Smooth muscle cell (in vitro differentiated cells): Measurements from ENCODE around the gene ZNF664. TPM values are rescaled to one million over a fixed set of nuclear protein-coding genes. Genes with fewer than 3 reads are reported as not detected.

Source experiments
- DNase-seq: peaks from one replicate; lab custom pipeline; 2025; ENCODE audit not compliant: unreplicated experiment; lab: John Stamatoyannopoulos, UW
- H2AFZ ChIP-seq: fragments of 200-600 bp; sonication (generic); 2 replicates; pipeline ENCODE4 v1.6.0; 2016; ENCODE audit warnings: antibody characterized with exemption, low read depth, mild to moderate bottlenecking
- H3F3A ChIP-seq: fragments of 200-600 bp; sonication (generic); 2 replicates; pipeline ENCODE4 v1.6.0; 2017; ENCODE audit warnings: antibody characterized with exemption, low read depth
- H3K27ac ChIP-seq: fragments of 200-600 bp; sonication (generic); 2 replicates; pipeline ENCODE4 v1.5.1; 2016; ENCODE audit warnings: low read depth, mild to moderate bottlenecking
- H3K27me3 ChIP-seq: fragments of 200-600 bp; sonication (generic); 2 replicates; pipeline ENCODE4 v1.6.1; 2016; ENCODE audit warnings: low read depth, mild to moderate bottlenecking
- H3K36me3 ChIP-seq: fragments of 200-600 bp; sonication (generic); 2 replicates; pipeline ENCODE4 v1.5.1; 2016; ENCODE audit warnings: low read depth
- H3K4me1 ChIP-seq: fragments of 200-600 bp; sonication (generic); 2 replicates; pipeline ENCODE4 v1.5.1; 2016; ENCODE audit warnings: low read depth
- H3K4me2 ChIP-seq: fragments of 200-600 bp; sonication (generic); 2 replicates; pipeline ENCODE4 v1.6.0; 2016; ENCODE audit warnings: mild to moderate bottlenecking
- H3K4me3 ChIP-seq: fragments of 200-600 bp; sonication (generic); 2 replicates; pipeline ENCODE4 v1.5.1; 2016; ENCODE audit warnings: mild to moderate bottlenecking
- H3K79me2 ChIP-seq: fragments of 200-600 bp; sonication (generic); 2 replicates; pipeline ENCODE4 v1.6.0; 2016; ENCODE audit warnings: low read depth, mild to moderate bottlenecking
- H3K9ac ChIP-seq: fragments of 200-600 bp; sonication (generic); 2 replicates; pipeline ENCODE4 v1.6.0; 2016; ENCODE audit warnings: low read depth
- H3K9me3 ChIP-seq: fragments of 200-600 bp; sonication (generic); replicated peaks from 2 replicates; pipeline ENCODE4 v1.5.1; 2016; ENCODE audit warnings: low read depth
- H4K20me1 ChIP-seq: fragments of 200-600 bp; sonication (generic); 2 replicates; pipeline ENCODE4 v1.6.0; 2016; ENCODE audit warnings: low read depth
- WGBS: methylation state at CpG from one replicate; pipeline ENCODE4 v1.1.7; 2016; ENCODE audit warnings: low lambda C conversion rate; 5-methylcytosine and 5-hydroxymethylcytosine counted together
- polyA plus RNA-seq: library from polyadenylated mRNA; unstranded; fragments of >200 nt; fragmentation: Nextera tagmentation; extraction: Ambion mirVana; gene quantifications from 2 replicates; pipeline ENCODE4 v1.2.1, GENCODE V29; 2016
- total RNA-seq: library from RNA; depleted of rRNA; stranded (reverse); fragments of >200 nt; gene quantifications from 2 replicates; pipeline ENCODE4 v1.2.3, GENCODE V29; 2014
- TF ChIP-seq, protein P1 (sequence below): fragments of 200-600 bp; sonication (generic); IDR thresholded peaks from 2 replicates; pipeline ENCODE4 v1.5.1; 2017; ENCODE audit warnings: borderline replicate concordance, mild to moderate bottlenecking, antibody characterized with exemption; ENCODE audit not compliant: insufficient read depth, poor library complexity, severe bottlenecking

The ZNF664 gene
- total and polyA plus RNA-seq, 2 experiments from 2014 or later = 6.4 to 47.7 TPM

DNA sequence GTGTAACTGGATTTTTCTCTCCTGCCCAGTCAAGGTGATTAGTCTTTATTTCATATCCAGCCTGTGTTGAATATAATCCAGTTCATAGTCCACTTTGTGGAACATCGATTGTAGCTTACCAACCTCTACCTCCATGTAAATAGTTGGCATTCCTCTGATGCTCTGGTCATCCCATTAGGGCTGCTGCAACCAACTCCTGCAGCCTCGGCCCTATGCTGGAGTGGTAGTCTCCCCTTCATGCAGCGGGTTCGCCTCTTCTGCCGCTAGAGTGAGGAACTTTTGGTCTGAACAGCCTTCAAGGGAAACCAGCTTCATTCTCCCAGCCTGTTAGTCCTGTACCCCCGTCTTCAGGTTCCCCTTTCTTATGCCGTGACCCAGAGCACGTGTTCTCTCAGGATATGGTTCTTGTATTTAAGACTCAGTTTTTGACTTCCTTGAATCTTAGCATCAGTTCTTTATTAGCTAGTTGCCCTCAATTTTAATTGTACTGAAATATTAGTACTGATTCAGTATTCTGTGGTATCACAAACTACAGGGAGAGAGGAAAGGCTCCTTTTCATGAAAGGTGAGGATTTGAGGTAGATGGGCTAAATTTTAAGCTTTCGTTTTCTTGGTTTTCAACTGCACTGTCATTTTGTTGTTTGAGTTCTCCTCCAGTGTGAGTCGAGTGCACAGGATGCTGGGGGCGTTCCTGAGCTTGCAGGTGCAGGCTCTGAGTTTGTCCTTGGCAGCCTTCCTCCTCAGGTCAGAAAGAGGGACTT, 33.2 kb downstream of the ZNF664 start:
- WGBS = 92% methylated on average over 11 of the region's 11 CpGs

DNA sequence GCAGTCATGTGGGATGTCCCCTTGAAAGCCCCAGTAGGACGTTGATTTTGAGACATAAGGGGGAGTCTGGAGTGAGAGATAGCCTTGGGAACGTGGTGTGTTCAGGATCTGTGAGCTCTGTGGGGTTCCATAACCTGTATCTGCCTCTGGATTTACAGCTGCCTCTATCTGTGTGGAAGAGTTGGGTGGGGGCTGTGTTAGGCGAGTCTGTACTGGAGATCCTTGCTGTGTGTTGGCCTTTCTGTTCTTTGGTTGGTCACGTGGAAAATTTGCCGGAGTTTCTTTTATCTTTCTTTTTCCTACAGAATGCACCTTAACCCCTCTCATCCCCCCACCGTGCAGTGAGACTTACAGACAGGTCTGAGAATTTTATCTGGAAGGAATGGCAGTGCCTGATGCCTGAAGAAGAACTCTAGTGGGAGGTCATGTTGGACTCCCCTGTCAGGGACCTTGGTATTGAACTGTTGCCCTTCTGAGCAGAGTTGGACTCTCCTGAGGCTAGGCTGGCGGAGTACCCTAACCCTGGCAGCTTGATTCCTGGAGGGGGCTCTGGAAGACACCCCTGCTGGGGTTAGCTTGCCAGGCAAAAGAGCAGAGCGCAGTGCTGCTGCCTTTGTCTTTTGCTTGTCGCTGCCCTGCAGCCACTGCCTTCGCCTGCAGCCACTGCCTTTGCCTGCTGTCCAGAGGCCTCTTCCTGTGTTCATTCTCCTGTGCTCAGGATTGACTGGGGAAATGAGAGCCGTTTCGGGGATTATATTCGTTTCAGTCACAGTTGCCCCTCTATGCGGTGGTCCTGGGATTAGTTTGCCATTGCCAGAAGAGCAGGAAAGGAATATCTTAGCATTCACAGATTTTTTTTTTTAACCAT, 34.1 kb downstream of the ZNF664 start:
- H4K20me1 ChIP-seq = peaks cover 54% of the 10 kb centered on the region
- WGBS = 82% methylated on average over 14 of the region's 14 CpGs

More for the DNA sequence above, 33.2 kb downstream of the ZNF664 start:
- peaks cover 10% of the 10 kb centered on the region for H3K4me1 ChIP-seq
- no peak overlapping the region for H2AFZ ChIP-seq
- no peaks in the 10 kb centered on the region for H3K27me3 ChIP-seq
- H3F3A ChIP-seq = no peaks in the 10 kb centered on the region
- peaks cover 22% of the 10 kb centered on the region for H3K79me2 ChIP-seq
- no peaks in the 10 kb centered on the region for H3K9me3 ChIP-seq
- H3K27ac ChIP-seq = no peak overlapping the region
- H3K9ac ChIP-seq = no peak overlapping the region
- DNase-seq = no peak
- TF ChIP-seq, protein P1, sequence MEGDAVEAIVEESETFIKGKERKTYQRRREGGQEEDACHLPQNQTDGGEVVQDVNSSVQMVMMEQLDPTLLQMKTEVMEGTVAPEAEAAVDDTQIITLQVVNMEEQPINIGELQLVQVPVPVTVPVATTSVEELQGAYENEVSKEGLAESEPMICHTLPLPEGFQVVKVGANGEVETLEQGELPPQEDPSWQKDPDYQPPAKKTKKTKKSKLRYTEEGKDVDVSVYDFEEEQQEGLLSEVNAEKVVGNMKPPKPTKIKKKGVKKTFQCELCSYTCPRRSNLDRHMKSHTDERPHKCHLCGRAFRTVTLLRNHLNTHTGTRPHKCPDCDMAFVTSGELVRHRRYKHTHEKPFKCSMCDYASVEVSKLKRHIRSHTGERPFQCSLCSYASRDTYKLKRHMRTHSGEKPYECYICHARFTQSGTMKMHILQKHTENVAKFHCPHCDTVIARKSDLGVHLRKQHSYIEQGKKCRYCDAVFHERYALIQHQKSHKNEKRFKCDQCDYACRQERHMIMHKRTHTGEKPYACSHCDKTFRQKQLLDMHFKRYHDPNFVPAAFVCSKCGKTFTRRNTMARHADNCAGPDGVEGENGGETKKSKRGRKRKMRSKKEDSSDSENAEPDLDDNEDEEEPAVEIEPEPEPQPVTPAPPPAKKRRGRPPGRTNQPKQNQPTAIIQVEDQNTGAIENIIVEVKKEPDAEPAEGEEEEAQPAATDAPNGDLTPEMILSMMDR = no peak
- H3K4me3 ChIP-seq = no peak overlapping the region
- H4K20me1 ChIP-seq = peaks cover 58% of the 10 kb centered on the region
- no peak overlapping the region for H3K4me2 ChIP-seq
- peaks cover 3% of the 10 kb centered on the region for H3K36me3 ChIP-seq

DNA sequence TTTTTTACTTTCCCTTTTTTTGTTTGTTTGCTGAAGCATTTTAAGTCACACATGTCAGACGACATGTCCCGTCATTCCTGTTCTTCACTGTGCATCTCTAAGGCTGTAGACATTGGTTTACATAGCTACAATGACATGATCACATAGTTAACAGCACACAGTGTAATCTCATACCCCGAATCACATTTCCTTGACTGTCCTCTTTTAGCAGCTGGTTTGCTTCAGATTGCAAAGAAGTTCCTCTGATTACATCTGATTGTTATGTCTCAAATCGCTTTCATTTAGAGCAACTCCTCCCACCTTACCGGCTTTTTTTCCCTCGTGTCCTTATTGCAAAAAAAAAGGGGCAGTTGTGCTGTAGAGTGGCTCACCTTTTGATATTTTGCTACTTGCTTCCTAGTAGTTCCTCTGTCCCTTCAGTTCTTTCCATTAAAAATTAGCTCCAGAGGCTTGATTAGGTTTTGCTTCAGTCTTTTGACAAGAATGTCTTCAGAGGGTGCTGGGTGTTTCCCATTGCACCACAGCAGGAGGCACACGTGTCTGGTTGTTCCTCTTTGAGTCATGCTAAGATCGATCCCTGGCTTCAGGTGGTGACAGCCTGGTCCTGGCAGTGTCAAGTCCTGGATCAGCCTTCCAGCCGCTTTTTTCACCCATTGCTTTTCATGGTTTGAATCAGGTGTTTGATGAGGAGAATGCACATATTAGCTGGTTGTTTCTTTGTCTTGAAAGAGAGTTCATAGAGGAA, 35.0 kb downstream of the ZNF664 start:
- Histone ChIP-seq H3K27ac (no peak overlapping the region), H3K36me3 (peaks cover 11% of the 10 kb centered on the region), H3K4me1 (peaks cover 10% of the 10 kb centered on the region), H4K20me1 (peaks cover 45% of the 10 kb centered on the region), H3K9ac (no peak overlapping the region), H3F3A (no peaks in the 10 kb centered on the region), H3K4me3 (no peak overlapping the region), H3K27me3 (no peaks in the 10 kb centered on the region), H3K9me3 (no peaks in the 10 kb centered on the region), H3K4me2 (no peak overlapping the region), H3K79me2 (peaks cover 22% of the 10 kb centered on the region), H2AFZ (no peak overlapping the region)
- TF ChIP-seq, protein P1 = no peak
- 79% methylated on average over 9 of the region's 9 CpGs for WGBS
- DNase-seq = no peak

More for the DNA sequence above, 34.1 kb downstream of the ZNF664 start:
- Histone ChIP-seq H3K4me1 (peaks cover 10% of the 10 kb centered on the region), H3K36me3 (peaks cover 11% of the 10 kb centered on the region), H3K27me3 (no peaks in the 10 kb centered on the region), H3K4me3 (no peak overlapping the region), H2AFZ (no peak overlapping the region), H3K4me2 (no peak overlapping the region), H3K79me2 (peaks cover 22% of the 10 kb centered on the region), H3K9ac (no peak overlapping the region), H3K9me3 (no peaks in the 10 kb centered on the region), H3K27ac (no peak overlapping the region), H3F3A (no peaks in the 10 kb centered on the region)
- TF ChIP-seq, protein P1 = no peak
- no peak for DNase-seq
